A549 (cell line): ENCODE results near the gene CIAPIN1. TPM values are rescaled to one million over a fixed set of nuclear protein-coding genes. Genes with fewer than 3 reads are reported as not detected.
A peak's percentile ranks its signal among the peaks of the same experiment; 100 is the strongest.

Experiments used
- ATAC-seq, 2 experiments: fragments of 200-7000 bp in 1 of 2; fragments of >200 bp in 1 of 2; cut with Nextera tagmentation in 1 of 2; cut with Tn5 transposase in 1 of 2; 3 replicates each; pipeline versions ENCODE4 v1.8.0 to v1.9.1; 2018 to 2020; ENCODE audit warnings: mild to moderate bottlenecking in 1 of 2, moderate library complexity in 1 of 2
- CTCF ChIA-PET: fragments of 300-600 bp; sonication (Branson Sonifier 250); formaldehyde crosslinking; extraction: SDS; loops from one replicate; lab custom pipeline; 2021; ENCODE audit warnings: antibody characterized with exemption, inconsistent platforms; lab: Yijun Ruan, JAX
- POLR2A ChIA-PET: fragments of 350-600 bp; formaldehyde crosslinking; extraction: SDS; loops from one replicate; lab custom pipeline; 2021; ENCODE audit warnings: antibody characterized with exemption, inconsistent platforms; lab: Yijun Ruan, JAX
- DNase-seq, 2 experiments: peaks; one replicate each; pipeline versions ENCODE4 v3.0.0 to v3.0.0-alpha.2; 2011 to 2016; ENCODE audit warnings: low read depth in 1 of 2, low spot score in 1 of 2
- FAIRE-seq: peaks from 2 replicates; lab custom pipeline; 2011; peaks lifted over from hg19 to GRCh38; lab: Jason Lieb, UNC
- H3K27ac ChIP-seq, 2 experiments: fragments of >200 bp; sonication (Bioruptor Twin); formaldehyde crosslinking; 3 replicates each; pipeline ENCODE4 v1.5.1; 2016 to 2017
- H3K4me1 ChIP-seq: fragments of >200 bp; sonication (Bioruptor Twin); formaldehyde crosslinking; 3 replicates; pipeline ENCODE4 v1.6.1; 2016
- H3K4me2 ChIP-seq: fragments of >200 bp; sonication (Bioruptor Twin); formaldehyde crosslinking; 3 replicates; pipeline ENCODE4 v1.6.1; 2016
- H3K4me3 ChIP-seq: fragments of >200 bp; sonication (Bioruptor Twin); formaldehyde crosslinking; 3 replicates; pipeline ENCODE4 v1.5.1; 2016
- H3K9me3 ChIP-seq: fragments of >200 bp; sonication (Bioruptor Twin); formaldehyde crosslinking; 3 replicates; pipeline ENCODE4 v1.6.1; 2016
- BCL3 ChIP-seq: fragments of >200 bp; sonication (Bioruptor Twin); formaldehyde crosslinking; IDR thresholded peaks from 3 replicates; pipeline ENCODE4 v1.6.1; 2016
- BHLHE40 ChIP-seq: IDR thresholded peaks from 2 replicates; pipeline ENCODE4 v1.6.1; 2012; ENCODE audit warnings: low read depth, low read length, inconsistent platforms
- CBX8 ChIP-seq: fragments of 200-600 bp; sonication (generic); IDR thresholded peaks from 2 replicates; pipeline ENCODE4 v1.6.1; 2016
- CHD4 ChIP-seq: fragments of 200-600 bp; sonication (generic); IDR thresholded peaks from 2 replicates; pipeline ENCODE4 v1.6.1; 2016; ENCODE audit warnings: antibody characterized with exemption, mild to moderate bottlenecking, borderline replicate concordance
- EHF ChIP-seq: fragments of 250-450 bp; sonication (Bioruptor Pico); IDR thresholded peaks from 2 replicates; pipeline ENCODE4 v1.5.0; 2020; ENCODE audit warnings: mild to moderate bottlenecking
- EHMT2 ChIP-seq: fragments of 200-600 bp; sonication (generic); IDR thresholded peaks from 2 replicates; pipeline ENCODE4 v1.6.1; 2016; ENCODE audit warnings: antibody characterized with exemption, low read depth, mild to moderate bottlenecking, moderate library complexity
- FOSB ChIP-seq: fragments of 250-450 bp; sonication (Bioruptor Pico); IDR thresholded peaks from 2 replicates; pipeline ENCODE4 v1.5.0; 2020; ENCODE audit warnings: mild to moderate bottlenecking, moderate library complexity
- FOSL2 ChIP-seq, 2 experiments: fragments of 450-650 bp in 1 of 2; fragments of >200 bp in 1 of 2; sonication (Bioruptor Twin) in 1 of 2; formaldehyde crosslinking; IDR thresholded peaks; 2 replicates each; pipeline versions ENCODE4 v1.5.0 to v1.6.1; 2016 to 2020; ENCODE audit warnings: mild to moderate bottlenecking in 1 of 2, moderate library complexity in 1 of 2
- GATA3 ChIP-seq: IDR thresholded peaks from 2 replicates; pipeline ENCODE4 v1.6.1; 2012; ENCODE audit warnings: borderline replicate concordance
- HES2 ChIP-seq: fragments of >200 bp; sonication (Bioruptor Twin); formaldehyde crosslinking; IDR thresholded peaks from 2 replicates; pipeline ENCODE4 v1.6.1; 2016
- HEYL ChIP-seq: fragments of 250-450 bp; sonication (Bioruptor Pico); IDR thresholded peaks from 2 replicates; pipeline ENCODE4 v1.8.0; 2021; ENCODE audit warnings: mild to moderate bottlenecking, moderate library complexity
- HOXB13 ChIP-seq: fragments of 250-450 bp; sonication (Bioruptor Pico); IDR thresholded peaks from 2 replicates; pipeline ENCODE4 v1.5.0; 2020; ENCODE audit warnings: low read depth, mild to moderate bottlenecking, moderate library complexity
- HOXB5 ChIP-seq: fragments of 250-450 bp; sonication (Bioruptor Pico); IDR thresholded peaks from 2 replicates; pipeline ENCODE4 v1.5.0; 2020; ENCODE audit warnings: mild to moderate bottlenecking, moderate library complexity
- MAX ChIP-seq: IDR thresholded peaks from 2 replicates; pipeline ENCODE4 v1.6.1; 2012
- MAZ ChIP-seq: fragments of 150-350 bp; IDR thresholded peaks from 2 replicates; pipeline ENCODE4 v1.6.1; 2014; ENCODE audit warnings: antibody characterized with exemption, low read depth, low read length, borderline replicate concordance
- NFE2L2 ChIP-seq: fragments of 150-350 bp; conservative IDR thresholded peaks from 2 replicates; pipeline ENCODE4 v1.6.1; 2014; ENCODE audit warnings: low read length
- PBX3 ChIP-seq: IDR thresholded peaks from 2 replicates; pipeline ENCODE4 v1.6.1; 2012
- PHF8 ChIP-seq: fragments of 200-600 bp; sonication (generic); IDR thresholded peaks from 2 replicates; pipeline ENCODE4 v1.6.1; 2016; ENCODE audit warnings: low read depth, mild to moderate bottlenecking, antibody characterized with exemption, moderate library complexity, borderline replicate concordance
- POLR2A ChIP-seq: IDR thresholded peaks from 2 replicates; pipeline ENCODE4 v1.6.1; 2012; ENCODE audit warnings: mild to moderate bottlenecking, low read length
- RAD21 ChIP-seq, 2 experiments: fragments of >200 bp in 1 of 2; sonication (Bioruptor Twin) in 1 of 2; formaldehyde crosslinking in 1 of 2; IDR thresholded peaks in 1 of 2; conservative IDR thresholded peaks in 1 of 2; 2 replicates in 1 of 2; 3 replicates in 1 of 2; pipeline ENCODE4 v1.6.1; 2012 to 2018; ENCODE audit warnings: inconsistent platforms in 1 of 2
- RCOR1 ChIP-seq: fragments of 150-350 bp; IDR thresholded peaks from 2 replicates; pipeline ENCODE4 v1.6.1; 2014; ENCODE audit warnings: antibody characterized with exemption, low read length, low read depth
- RNF2 ChIP-seq: fragments of 200-600 bp; sonication (generic); IDR thresholded peaks from 2 replicates; pipeline ENCODE4 v1.6.1; 2016; ENCODE audit warnings: low read depth, mild to moderate bottlenecking, antibody characterized with exemption, moderate library complexity, borderline replicate concordance
- TP53 ChIP-seq: fragments of 250-450 bp; sonication (Bioruptor Pico); IDR thresholded peaks from 2 replicates; pipeline ENCODE4 v1.5.0; 2021; ENCODE audit warnings: mild to moderate bottlenecking, moderate library complexity
- USF2 ChIP-seq: fragments of 450-650 bp; IDR thresholded peaks from 2 replicates; pipeline ENCODE4 v1.6.1; 2014; ENCODE audit warnings: antibody characterized with exemption
- ZFP36 ChIP-seq: fragments of 450-650 bp; IDR thresholded peaks from 2 replicates; pipeline ENCODE4 v1.6.1; 2014; ENCODE audit warnings: borderline replicate concordance; ENCODE audit not compliant: partially characterized antibody
- ZNF302 ChIP-seq: fragments of 250-450 bp; sonication (Bioruptor Pico); IDR thresholded peaks from 2 replicates; pipeline ENCODE4 v1.9.0; 2021; ENCODE audit warnings: inconsistent platforms, mild to moderate bottlenecking, moderate library complexity
- WGBS: methylation state at CpG from one replicate; pipeline ENCODE4 v1.1.6; 2017; ENCODE audit errors: missing lambda C conversion rate; 5-methylcytosine and 5-hydroxymethylcytosine counted together
- polyA plus RNA-seq, 4 experiments: library from polyadenylated mRNA; depleted of rRNA in 3 of 4; stranded (reverse); fragments of >200 nt; fragmentation: RNase III in 1 of 4; extraction: RNeasy Plus Mini Kit Qiagen cat#74134 plus additional on column Dnase treatment in 1 of 4; gene quantifications; 2 replicates in 3 of 4; 3 replicates in 1 of 4; pipeline ENCODE4 v1.2.3, GENCODE V29; 2011 to 2017

The CIAPIN1 gene
- polyA plus RNA-seq, 2 of the 4 experiments (the other 2 are of a cell fraction) = 71.5 to 101 TPM

- H3K9me3 ChIP-seq = no peaks in the 10 kb centered on the region
- H3K27ac ChIP-seq = peak overlapping the region; percentile 34 to 83; a peak in 4 of 6 replicates
- DNase-seq (no peak), ATAC-seq (no peak), FAIRE-seq (no peak)
- ChIA-PET CTCF (interaction anchor here (1.6 kb wide), 1 partner anchor 33 kb away, joined by 6 read pairs; no protein-coding TSS in a partner anchor), POLR2A (no interaction called here)
- H3K4me2 ChIP-seq = peak overlapping the region; percentile 23; the same call in 2 of the 3 replicates
- no peak overlapping the region for H3K4me3 ChIP-seq
- WGBS = 74% methylated on average over 11 of the region's 11 CpGs
- H3K4me1 ChIP-seq = peaks cover 41% of the 10 kb centered on the region
- no peak for TF ChIP-seq TP53 (CRISPR knock-in tag)
- no peak for TF ChIP-seq HEYL (CRISPR knock-in tag)
- TF ChIP-seq USF2 = no peak
- no peak for TF ChIP-seq CBX8
- no peak for TF ChIP-seq EHF (CRISPR knock-in tag)
- no peak for TF ChIP-seq RAD21 (conservative IDR thresholded peaks at IDR 0.05 in 1 of 2, IDR thresholded peaks at IDR 0.05 in 1 of 2)
- no peak for TF ChIP-seq MAZ
- no peak for TF ChIP-seq RCOR1
- TF ChIP-seq ZNF302 (CRISPR knock-in tag) = no peak
- no peak for TF ChIP-seq RNF2
- TF ChIP-seq GATA3 = no peak
- no peak for TF ChIP-seq PHF8
- TF ChIP-seq EHMT2 = no peak
- TF ChIP-seq HOXB5 = no peak
Observed at GRCh38 chr16:57384248-57385070, 62.7 kb downstream of the CIAPIN1 start.

GRCh38 chr16:57383276-57384247, 63.6 kb downstream of the CIAPIN1 start:
- no peak for DNase-seq
- TF ChIP-seq EHMT2 (no peak), FOSB (CRISPR knock-in tag) (no peak), PBX3 (no peak), MAX (no peak), CHD4 (no peak), RAD21 (conservative IDR thresholded peaks at IDR 0.05 in 1 of 2, IDR thresholded peaks at IDR 0.05 in 1 of 2) (no peak), BHLHE40 (no peak), NFE2L2 (no peak), POLR2A (no peak), CBX8 (no peak), GATA3 (no peak), BCL3 (no peak), HES2 (no peak), RCOR1 (no peak), ZFP36 (no peak), FOSL2 (IDR thresholded peaks at IDR 0.05) (no peak), FOSL2 (CRISPR knock-in tag; IDR thresholded peaks at IDR 0.05) (no peak), HOXB13 (CRISPR knock-in tag) (no peak)
- TF ChIP-seq, all 56 proteins: peak for 0

More at GRCh38 chr16:57383276-57384247, 63.6 kb downstream of the CIAPIN1 start:
- Histone ChIP-seq H3K9me3 (no peaks in the 10 kb centered on the region), H3K4me2 (peak overlapping the region; percentile 23; the same call in 2 of the 3 replicates), H3K4me3 (no peak overlapping the region), H3K27ac (peak overlapping the region; percentile 34 to 83; a peak in 4 of 6 replicates), H3K4me1 (peaks cover 46% of the 10 kb centered on the region)
- FAIRE-seq = no peak
- CTCF ChIA-PET = interaction anchor here (0.6 to 1.4 kb wide), 4 partner anchors 8 to 33 kb away, joined by 3 to 5 read pairs (median 3); no protein-coding TSS in a partner anchor
- WGBS = 47% methylated on average over 5 of the region's 8 CpGs
- peak; percentile 23 to 54; a peak in 4 of 6 replicates for ATAC-seq
- POLR2A ChIA-PET = no interaction called here
